ENCODE measurements around the gene GRM8.

The GRM8 gene

DNA sequence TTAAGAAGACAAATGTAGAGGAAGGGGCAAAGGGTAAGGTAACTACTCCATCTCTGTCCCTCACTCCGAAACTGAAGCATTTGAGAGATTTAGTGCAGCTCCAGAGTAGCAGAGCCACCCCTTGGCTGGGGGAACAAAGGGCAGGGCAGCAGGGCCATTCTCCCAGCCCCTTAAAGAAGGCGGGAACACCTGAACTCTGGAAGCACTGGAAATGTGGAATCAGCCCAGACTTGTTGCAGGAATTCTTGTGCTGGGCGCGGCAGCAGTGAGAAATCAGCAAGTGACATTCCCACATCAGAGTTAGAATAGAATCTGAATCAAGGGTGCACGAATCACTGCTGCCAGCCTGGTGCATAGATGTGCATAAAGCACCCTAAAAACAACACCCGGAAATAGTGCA is 34.4 kb upstream of the GRM8 start:
- H4K20me1 ChIP-seq (ENCODE audit: insufficient read depth, low read length, poor library complexity, severe bottlenecking): no peaks in the 10 kb centered on the region
- H3K36me3 ChIP-seq (ENCODE audit: insufficient read depth, low read length): no peaks in the 10 kb centered on the region
- H3K4me3 ChIP-seq (ENCODE audit: low read length, poor library complexity, severe bottlenecking): no peak overlapping the region
- H3K9ac ChIP-seq (ENCODE audit: low read depth, low read length, poor library complexity, severe bottlenecking): no peak overlapping the region
- no peaks in the 10 kb centered on the region for H3K4me1 ChIP-seq (ENCODE audit: insufficient read depth, low read length, poor library complexity, severe bottlenecking)
- H3K9me3 ChIP-seq (ENCODE audit: insufficient read depth, low read depth, low read length): no peaks in the 10 kb centered on the region
- no peak overlapping the region for H3K4me2 ChIP-seq (ENCODE audit: low read depth, low read length, poor library complexity, severe bottlenecking)
- H3K27me3 ChIP-seq (ENCODE audit: insufficient read depth, low read length, poor library complexity, severe bottlenecking): no peaks in the 10 kb centered on the region
- TF ChIP-seq EZH2phosphoT487 (IDR thresholded peaks at IDR 0.05; ENCODE audit: borderline replicate concordance): no peak
- TF ChIP-seq, protein P1, sequence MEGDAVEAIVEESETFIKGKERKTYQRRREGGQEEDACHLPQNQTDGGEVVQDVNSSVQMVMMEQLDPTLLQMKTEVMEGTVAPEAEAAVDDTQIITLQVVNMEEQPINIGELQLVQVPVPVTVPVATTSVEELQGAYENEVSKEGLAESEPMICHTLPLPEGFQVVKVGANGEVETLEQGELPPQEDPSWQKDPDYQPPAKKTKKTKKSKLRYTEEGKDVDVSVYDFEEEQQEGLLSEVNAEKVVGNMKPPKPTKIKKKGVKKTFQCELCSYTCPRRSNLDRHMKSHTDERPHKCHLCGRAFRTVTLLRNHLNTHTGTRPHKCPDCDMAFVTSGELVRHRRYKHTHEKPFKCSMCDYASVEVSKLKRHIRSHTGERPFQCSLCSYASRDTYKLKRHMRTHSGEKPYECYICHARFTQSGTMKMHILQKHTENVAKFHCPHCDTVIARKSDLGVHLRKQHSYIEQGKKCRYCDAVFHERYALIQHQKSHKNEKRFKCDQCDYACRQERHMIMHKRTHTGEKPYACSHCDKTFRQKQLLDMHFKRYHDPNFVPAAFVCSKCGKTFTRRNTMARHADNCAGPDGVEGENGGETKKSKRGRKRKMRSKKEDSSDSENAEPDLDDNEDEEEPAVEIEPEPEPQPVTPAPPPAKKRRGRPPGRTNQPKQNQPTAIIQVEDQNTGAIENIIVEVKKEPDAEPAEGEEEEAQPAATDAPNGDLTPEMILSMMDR (conservative IDR thresholded peaks at IDR 0.05; ENCODE audit: low read length): no peak
- H3K79me2 ChIP-seq (ENCODE audit: insufficient read depth, low read length): no peaks in the 10 kb centered on the region
- H3F3A ChIP-seq (ENCODE audit: low read depth): no peaks in the 10 kb centered on the region
- no peak overlapping the region for H2AFZ ChIP-seq (ENCODE audit: low read length)
- H3K9me2 ChIP-seq (replicated peaks; ENCODE audit: low read depth, low read length): no peaks in the 10 kb centered on the region

DNA sequence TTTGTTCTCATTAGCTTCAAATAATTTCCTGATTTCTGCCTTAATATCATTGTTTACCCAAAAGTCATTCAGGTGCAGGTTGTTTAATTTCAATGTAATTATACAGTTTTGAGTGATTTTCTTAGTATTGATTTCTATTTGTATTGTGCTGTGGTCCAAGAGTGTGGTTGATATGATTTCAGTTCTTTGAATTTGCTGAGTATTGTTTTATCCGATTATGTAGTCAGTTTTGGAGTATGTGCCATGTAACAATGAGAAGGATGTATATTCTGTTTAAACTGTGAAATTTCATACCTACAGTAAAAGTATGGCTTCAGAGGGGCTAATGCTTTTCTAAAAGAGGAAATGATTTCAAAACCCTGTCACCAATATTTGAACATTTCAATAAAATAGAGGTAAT is 17.4 kb upstream of the GRM8 start:
- no peak overlapping the region for H3K9ac ChIP-seq (ENCODE audit: low read depth, low read length, poor library complexity, severe bottlenecking)
- no peaks in the 10 kb centered on the region for H3K27me3 ChIP-seq (ENCODE audit: insufficient read depth, low read length, poor library complexity, severe bottlenecking)
- no peaks in the 10 kb centered on the region for H3K9me3 ChIP-seq (ENCODE audit: insufficient read depth, low read depth, low read length)
- H4K20me1 ChIP-seq (ENCODE audit: insufficient read depth, low read length, poor library complexity, severe bottlenecking): no peaks in the 10 kb centered on the region
- no peak overlapping the region for H3K4me2 ChIP-seq (ENCODE audit: low read depth, low read length, poor library complexity, severe bottlenecking)
- no peaks in the 10 kb centered on the region for H3K4me1 ChIP-seq (ENCODE audit: insufficient read depth, low read length, poor library complexity, severe bottlenecking)
- no peaks in the 10 kb centered on the region for H3K79me2 ChIP-seq (ENCODE audit: insufficient read depth, low read length)
- no peak overlapping the region for H3K4me3 ChIP-seq (ENCODE audit: low read length, poor library complexity, severe bottlenecking)
- no peak overlapping the region for H2AFZ ChIP-seq (ENCODE audit: low read length)
- TF ChIP-seq, protein P1 (conservative IDR thresholded peaks at IDR 0.05; ENCODE audit: low read length): no peak
- TF ChIP-seq EZH2phosphoT487 (IDR thresholded peaks at IDR 0.05; ENCODE audit: borderline replicate concordance): no peak
- no peaks in the 10 kb centered on the region for H3K9me2 ChIP-seq (replicated peaks; ENCODE audit: low read depth, low read length)
- H3F3A ChIP-seq (ENCODE audit: low read depth): no peaks in the 10 kb centered on the region
- H3K36me3 ChIP-seq (ENCODE audit: insufficient read depth, low read length): no peaks in the 10 kb centered on the region

DNA sequence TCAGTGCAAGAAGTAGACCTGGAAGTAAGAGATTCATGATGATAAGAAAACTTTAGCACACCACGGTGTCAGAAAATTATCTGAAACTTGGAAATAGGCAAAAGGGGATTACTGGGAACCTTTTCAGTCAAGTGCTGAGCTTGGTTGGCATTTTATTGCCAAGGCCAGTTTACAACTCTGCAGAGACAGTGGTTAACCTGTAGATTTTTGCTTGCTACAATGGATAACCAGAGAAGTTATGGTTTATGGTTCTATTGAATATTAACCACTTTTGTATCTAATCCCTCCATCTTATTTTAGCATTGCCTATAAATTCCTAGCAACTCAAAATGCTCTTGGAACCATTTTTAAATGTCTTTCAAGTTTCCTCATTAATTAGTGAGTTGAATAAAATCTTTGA is 13.3 kb upstream of the GRM8 start:
- no peaks in the 10 kb centered on the region for H3K79me2 ChIP-seq (ENCODE audit: insufficient read depth, low read length)
- H2AFZ ChIP-seq (ENCODE audit: low read length): no peak overlapping the region
- H3K9me3 ChIP-seq (ENCODE audit: insufficient read depth, low read depth, low read length): no peaks in the 10 kb centered on the region
- no peaks in the 10 kb centered on the region for H4K20me1 ChIP-seq (ENCODE audit: insufficient read depth, low read length, poor library complexity, severe bottlenecking)
- no peak for TF ChIP-seq EZH2phosphoT487 (IDR thresholded peaks at IDR 0.05; ENCODE audit: borderline replicate concordance)
- no peaks in the 10 kb centered on the region for H3K36me3 ChIP-seq (ENCODE audit: insufficient read depth, low read length)
- H3K27me3 ChIP-seq (ENCODE audit: insufficient read depth, low read length, poor library complexity, severe bottlenecking): no peaks in the 10 kb centered on the region
- no peaks in the 10 kb centered on the region for H3K9me2 ChIP-seq (replicated peaks; ENCODE audit: low read depth, low read length)
- H3K4me1 ChIP-seq (ENCODE audit: insufficient read depth, low read length, poor library complexity, severe bottlenecking): no peaks in the 10 kb centered on the region
- no peak overlapping the region for H3K4me3 ChIP-seq (ENCODE audit: low read length, poor library complexity, severe bottlenecking)
- H3K4me2 ChIP-seq (ENCODE audit: low read depth, low read length, poor library complexity, severe bottlenecking): no peak overlapping the region
- no peak overlapping the region for H3K9ac ChIP-seq (ENCODE audit: low read depth, low read length, poor library complexity, severe bottlenecking)
- no peaks in the 10 kb centered on the region for H3F3A ChIP-seq (ENCODE audit: low read depth)

DNA sequence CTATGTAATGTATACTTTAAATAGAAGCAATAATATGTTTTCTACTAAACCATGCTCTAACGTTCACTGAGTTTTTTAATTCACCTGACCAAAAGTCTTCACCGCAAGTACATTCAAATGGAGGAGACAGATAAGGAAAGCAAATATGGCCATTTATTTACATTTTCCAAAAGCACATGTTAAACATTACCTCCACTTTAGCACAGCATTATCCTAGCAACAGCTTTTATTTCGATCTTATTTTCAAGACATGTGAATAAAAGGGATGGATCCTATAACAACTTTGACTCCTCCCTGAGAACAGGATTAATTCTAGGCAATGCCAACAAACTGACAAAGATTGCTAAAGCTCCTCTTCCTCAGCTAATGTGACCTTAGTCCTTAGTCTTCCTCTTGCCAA is 11.5 kb upstream of the GRM8 start:
- Histone ChIP-seq H3K4me1 (ENCODE audit: insufficient read depth, low read length, poor library complexity, severe bottlenecking) (no peaks in the 10 kb centered on the region), H3K9ac (ENCODE audit: low read depth, low read length, poor library complexity, severe bottlenecking) (no peak overlapping the region), H3K36me3 (ENCODE audit: insufficient read depth, low read length) (no peaks in the 10 kb centered on the region), H2AFZ (ENCODE audit: low read length) (no peak overlapping the region), H3K9me3 (ENCODE audit: insufficient read depth, low read depth, low read length) (no peaks in the 10 kb centered on the region), H3K79me2 (ENCODE audit: insufficient read depth, low read length) (no peaks in the 10 kb centered on the region), H3K9me2 (replicated peaks; ENCODE audit: low read depth, low read length) (no peaks in the 10 kb centered on the region), H3K4me3 (ENCODE audit: low read length, poor library complexity, severe bottlenecking) (no peak overlapping the region), H4K20me1 (ENCODE audit: insufficient read depth, low read length, poor library complexity, severe bottlenecking) (no peaks in the 10 kb centered on the region), H3K4me2 (ENCODE audit: low read depth, low read length, poor library complexity, severe bottlenecking) (no peak overlapping the region), H3K27me3 (ENCODE audit: insufficient read depth, low read length, poor library complexity, severe bottlenecking) (no peaks in the 10 kb centered on the region), H3F3A (ENCODE audit: low read depth) (no peaks in the 10 kb centered on the region)
- no peak for TF ChIP-seq EZH2phosphoT487 (IDR thresholded peaks at IDR 0.05; ENCODE audit: borderline replicate concordance)
- TF ChIP-seq, protein P1 (conservative IDR thresholded peaks at IDR 0.05; ENCODE audit: low read length): no peak
